ENCODE results near the gene RAF1.

- no peak for TF ChIP-seq EZH2 (IDR thresholded peaks at IDR 0.05; ENCODE audit: low read length, missing control alignments)
- no peak for TF ChIP-seq CTCF (conservative IDR thresholded peaks at IDR 0.05 in 1 of 2, IDR thresholded peaks at IDR 0.05 in 1 of 2; ENCODE audit: low read depth in 1 of 2, low read length in 2 of 2)
Measured at GRCh38 chr3:12644331-12644937, 19.5 kb downstream of the RAF1 start.

All from fibroblast of lung (primary cell).